ENCODE data around the gene ETNPPL. TPM values are rescaled to one million over a fixed set of nuclear protein-coding genes. Genes with fewer than 3 reads are reported as not detected.

Gene ETNPPL
- polyA plus RNA-seq, 1 donor from 2014 or later: 0.45 TPM

GRCh38 chr4:108787724-108788123 is 24.9 kb upstream of the ETNPPL start:
- no peaks in the 10 kb centered on the region for H3K79me2 ChIP-seq (replicated peaks; ENCODE audit: insufficient read depth, low read length)

GRCh38 chr4:108787106-108787505 is 24.3 kb upstream of the ETNPPL start:
- Histone ChIP-seq H2AFZ (ENCODE audit: low read depth, low read length) (no peak overlapping the region), H4K20me1 (ENCODE audit: insufficient read depth) (no peaks in the 10 kb centered on the region), H3K27me3 (ENCODE audit: insufficient read depth, low read depth, low read length) (no peaks in the 10 kb centered on the region), H3K9ac (ENCODE audit: low read length) (no peak overlapping the region), H3K4me3 (ENCODE audit: low read length) (no peak overlapping the region), H3F3A (ENCODE audit: insufficient read depth, low read length, poor library complexity, severe bottlenecking) (no peaks in the 10 kb centered on the region), H3K36me3 (ENCODE audit: insufficient read depth, low read length) (no peaks in the 10 kb centered on the region), H3K9me2 (ENCODE audit: insufficient read depth, low read length) (no peaks in the 10 kb centered on the region), H3K9me3 (ENCODE audit: low read length) (no peaks in the 10 kb centered on the region), H3K27ac (ENCODE audit: low read length) (no peak overlapping the region), H3K79me2 (replicated peaks; ENCODE audit: insufficient read depth, low read length) (no peaks in the 10 kb centered on the region), H3K4me2 (ENCODE audit: low read length) (no peak overlapping the region)
- TF ChIP-seq SMC3 (conservative IDR thresholded peaks at IDR 0.05; ENCODE audit: poor library complexity) (no peak), EP300 (conservative IDR thresholded peaks at IDR 0.05; ENCODE audit: poor library complexity, severe bottlenecking) (no peak), EZH2 (IDR thresholded peaks at IDR 0.05; ENCODE audit: borderline replicate concordance, insufficient read depth, low read length, poor library complexity, severe bottlenecking) (no peak), TAF1 (IDR thresholded peaks at IDR 0.05; ENCODE audit: low read depth) (no peak), RAD21 (conservative IDR thresholded peaks at IDR 0.05) (no peak), MXI1 (conservative IDR thresholded peaks at IDR 0.05; ENCODE audit: poor library complexity, severe bottlenecking) (no peak), POLR2AphosphoS5 (IDR thresholded peaks at IDR 0.05) (no peak), CTCF (IDR thresholded peaks at IDR 0.05; ENCODE audit: poor library complexity, severe bottlenecking) (no peak)

More at GRCh38 chr4:108787724-108788123, 24.9 kb upstream of the ETNPPL start:
- H3K36me3 ChIP-seq (ENCODE audit: insufficient read depth, low read length): no peaks in the 10 kb centered on the region
- no peaks in the 10 kb centered on the region for H4K20me1 ChIP-seq (ENCODE audit: insufficient read depth)
- no peak overlapping the region for H3K4me2 ChIP-seq (ENCODE audit: low read length)
- TF ChIP-seq MXI1 (conservative IDR thresholded peaks at IDR 0.05; ENCODE audit: poor library complexity, severe bottlenecking): no peak
- no peak for TF ChIP-seq EP300 (conservative IDR thresholded peaks at IDR 0.05; ENCODE audit: poor library complexity, severe bottlenecking)
- no peak for TF ChIP-seq EZH2 (IDR thresholded peaks at IDR 0.05; ENCODE audit: borderline replicate concordance, insufficient read depth, low read length, poor library complexity, severe bottlenecking)
- TF ChIP-seq TAF1 (IDR thresholded peaks at IDR 0.05; ENCODE audit: low read depth): no peak
- no peak for TF ChIP-seq POLR2AphosphoS5 (IDR thresholded peaks at IDR 0.05)
- TF ChIP-seq CTCF (IDR thresholded peaks at IDR 0.05; ENCODE audit: poor library complexity, severe bottlenecking): no peak
- no peak for TF ChIP-seq RAD21 (conservative IDR thresholded peaks at IDR 0.05)
- TF ChIP-seq REST (IDR thresholded peaks at IDR 0.05; ENCODE audit: borderline replicate concordance): no peak
- TF ChIP-seq SMC3 (conservative IDR thresholded peaks at IDR 0.05; ENCODE audit: poor library complexity): no peak
- H3K9me2 ChIP-seq (ENCODE audit: insufficient read depth, low read length): no peaks in the 10 kb centered on the region
- H3K9me3 ChIP-seq (ENCODE audit: low read length): no peaks in the 10 kb centered on the region
- H3K27me3 ChIP-seq (ENCODE audit: insufficient read depth, low read depth, low read length): no peaks in the 10 kb centered on the region
- H3K27ac ChIP-seq (ENCODE audit: low read length): no peak overlapping the region
- H3K4me3 ChIP-seq (ENCODE audit: low read length): no peak overlapping the region
- H3F3A ChIP-seq (ENCODE audit: insufficient read depth, low read length, poor library complexity, severe bottlenecking): no peaks in the 10 kb centered on the region
- H3K9ac ChIP-seq (ENCODE audit: low read length): no peak overlapping the region
- no peak overlapping the region for H2AFZ ChIP-seq (ENCODE audit: low read depth, low read length)

Measured in neural cell (in vitro differentiated cells).